GM13976 (cell line): ENCODE results near the gene ARHGAP30.

ENCODE experiments used
- DNase-seq: peaks from one replicate; pipeline ENCODE4 v3.0.0; 2012; ENCODE audit warnings: low spot score
- CTCF ChIP-seq: IDR thresholded peaks from 2 replicates; pipeline ENCODE4 v1.5.1; 2012; ENCODE audit warnings: borderline replicate concordance, mild to moderate bottlenecking; ENCODE audit not compliant: insufficient read depth; ENCODE audit errors: extremely low read depth, missing control alignments, control extremely low read depth
- in situ Hi-C: fragments of 300-500 bp; cut with MboI; formaldehyde crosslinking; loops from one replicate; pipeline ENCODE4 v1.12.0; 2022; ENCODE audit warnings: low sequenced_read_pairs, mixed read lengths, inconsistent platforms; ENCODE audit not compliant: unreplicated experiment

The ARHGAP30 gene

DNA sequence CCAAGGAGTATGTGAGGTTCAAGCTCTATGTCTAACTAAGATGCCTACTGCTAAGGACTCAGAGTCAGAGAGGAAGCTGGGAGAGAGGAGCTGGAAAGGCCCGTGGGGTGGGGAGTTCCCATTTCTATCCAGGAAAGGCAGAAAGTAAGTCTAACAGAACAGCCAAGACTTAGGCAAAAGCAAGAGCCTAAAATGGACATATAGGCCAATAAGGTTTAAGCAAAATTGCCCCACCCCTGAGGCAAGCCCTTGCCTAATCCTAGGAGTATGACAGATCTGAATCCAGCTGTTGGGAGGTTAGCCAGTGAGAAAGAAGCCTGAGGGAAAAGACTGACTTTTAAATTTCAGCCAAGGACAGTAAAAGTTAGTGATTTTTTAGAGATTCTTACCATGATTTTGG, 26.8 kb upstream of the ARHGAP30 start:
- DNase-seq: no peak
- TF ChIP-seq CTCF: no peak
- in situ Hi-C loops: loop anchor here (10.0 kb wide), 1 partner anchor 102 kb away; no protein-coding TSS in a partner anchor

GRCh38 chr1:161096015-161096414, 26.3 kb upstream of the ARHGAP30 start:
- peak; percentile 64 for DNase-seq
- no peak for TF ChIP-seq CTCF
- in situ Hi-C loops: loop anchor here (10.0 kb wide), 1 partner anchor 101 kb away; no protein-coding TSS in a partner anchor

DNA sequence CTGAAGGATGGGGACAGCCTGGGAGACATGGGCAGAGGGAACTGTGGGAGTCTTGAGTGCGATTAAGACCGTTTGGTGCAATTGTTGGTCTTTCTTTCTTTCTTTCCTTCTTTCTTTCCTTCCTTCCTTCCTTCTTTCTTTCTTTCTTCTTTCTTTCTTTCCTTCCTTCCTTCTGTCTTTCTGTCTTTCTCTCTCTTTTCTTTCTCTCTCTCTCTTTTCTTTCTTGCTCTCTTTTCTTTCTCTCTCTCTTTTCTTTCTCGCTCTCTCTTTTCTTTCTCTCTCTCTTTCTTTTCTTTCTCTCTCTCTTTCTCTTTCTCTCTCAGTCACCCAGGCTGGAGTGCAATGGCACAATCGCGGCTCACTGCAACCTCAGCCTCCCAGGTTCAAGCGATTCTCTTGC, 25.5 kb upstream of the ARHGAP30 start:
- in situ Hi-C loops: loop anchor here (10.0 kb wide), 1 partner anchor 100 kb away; no protein-coding TSS in a partner anchor
- TF ChIP-seq CTCF: no peak
- DNase-seq: no peak

DNA sequence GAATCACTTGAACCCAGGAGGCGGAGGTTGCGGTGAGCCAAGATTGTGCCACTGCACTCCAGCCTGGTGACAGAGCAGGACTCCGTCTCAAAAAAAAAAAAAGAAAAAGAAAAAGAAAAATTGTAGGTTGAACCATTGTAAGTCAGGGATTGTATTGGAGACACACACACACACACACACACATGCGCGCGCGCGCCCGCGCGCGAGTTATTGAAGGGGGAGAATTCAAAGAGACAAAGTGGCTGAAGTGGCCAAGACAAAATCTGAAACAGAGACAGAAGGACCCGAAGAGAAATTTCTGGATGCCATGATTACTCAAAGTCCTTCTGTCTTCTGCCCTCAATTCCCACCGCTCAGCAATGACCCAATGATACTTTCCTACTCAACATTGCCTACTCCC, 24.8 kb upstream of the ARHGAP30 start:
- in situ Hi-C loops: loop anchor here (10.0 kb wide), 1 partner anchor 100 kb away; no protein-coding TSS in a partner anchor
- no peak for DNase-seq
- no peak for TF ChIP-seq CTCF

DNA sequence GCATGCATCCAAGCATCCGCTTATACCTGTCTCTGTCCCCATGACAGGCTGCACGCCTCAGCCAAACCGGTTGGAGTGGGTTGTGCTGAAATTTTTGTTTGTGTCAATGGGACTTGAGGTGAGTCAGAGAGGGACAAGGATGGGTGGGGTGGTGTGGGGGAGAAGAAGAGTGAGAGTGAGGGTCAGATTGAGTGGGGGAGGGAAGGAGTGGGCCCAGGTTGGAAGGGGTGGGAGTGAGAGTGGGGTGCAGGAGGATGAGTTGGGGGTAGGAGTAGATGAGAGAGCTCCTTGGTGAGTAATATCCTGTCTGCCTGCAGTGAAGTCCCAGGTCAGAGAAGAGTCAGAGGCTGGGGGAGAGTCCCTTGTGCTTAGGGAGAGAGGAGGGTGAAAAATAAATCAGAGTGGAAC, 22.9 kb upstream of the ARHGAP30 start:
- in situ Hi-C loops: loop anchor here (10.0 kb wide), 1 partner anchor 98 kb away; no protein-coding TSS in a partner anchor
- no peak for TF ChIP-seq CTCF
- peak; percentile 60 for DNase-seq

DNA sequence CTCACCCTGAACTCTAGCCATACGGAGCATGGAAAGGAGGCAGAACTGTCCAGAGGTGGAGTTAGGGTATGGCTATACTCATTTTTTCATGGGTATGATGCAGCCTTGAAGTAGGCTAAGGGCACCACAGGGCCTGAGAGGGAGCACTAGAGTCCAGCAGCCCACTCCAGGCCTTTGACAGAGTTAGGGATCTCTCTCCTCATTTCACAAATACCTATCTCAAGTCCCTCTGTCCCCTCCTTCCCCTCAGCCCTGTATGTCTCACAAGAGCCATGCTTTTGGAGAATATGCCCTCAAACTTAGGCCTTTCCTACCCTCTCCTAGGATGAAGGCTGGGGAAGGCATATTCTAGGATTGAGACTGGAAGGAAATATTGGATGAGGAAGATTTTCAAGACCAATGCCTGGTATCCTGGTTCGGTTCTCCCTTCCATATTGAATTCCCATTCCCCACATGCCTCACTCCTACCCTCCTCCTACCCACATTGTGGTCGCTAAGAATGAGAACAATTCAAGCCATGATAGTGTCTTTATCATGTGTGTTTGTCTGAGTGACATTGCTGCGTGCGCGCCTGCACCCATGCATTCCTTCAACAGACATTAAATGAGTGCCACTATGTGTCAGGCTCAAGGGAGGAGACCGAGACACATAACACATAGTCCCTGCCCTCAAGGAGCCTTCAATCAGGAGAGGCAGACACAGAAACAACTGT, 22.3 kb upstream of the ARHGAP30 start:
- no peak for TF ChIP-seq CTCF
- DNase-seq: no peak
- in situ Hi-C loops: loop anchor here (10.0 kb wide), 1 partner anchor 97 kb away; no protein-coding TSS in a partner anchor
